Caco-2 (cell line): ENCODE results near the gene ERI2. TPM values are rescaled to one million over a fixed set of nuclear protein-coding genes. Genes with fewer than 3 reads are reported as not detected.

ENCODE experiments used
- BruUV-seq: library from RNA; stranded (reverse); fragments of 400-500 nt; replicated peaks from 2 replicates; lab custom pipeline; 2021; lab: Mats Ljungman, UMichigan
- CTCF ChIA-PET: fragments of 300-600 bp; sonication (Branson Sonifier 250); formaldehyde crosslinking; loops from one replicate; lab custom pipeline; 2022; ENCODE audit warnings: antibody characterized with exemption; lab: Charles Lee
- POLR2A ChIA-PET: fragments of 300-600 bp; sonication (Branson Sonifier 250); formaldehyde crosslinking; loops from one replicate; lab custom pipeline; 2022; ENCODE audit warnings: antibody characterized with exemption; lab: Charles Lee
- DNase-seq, 2 experiments: peaks; one replicate each; pipeline versions ENCODE4 v3.0.0 to v3.0.0-alpha.2; 2020 to 2022
- H3K27me3 ChIP-seq: replicated peaks from 2 replicates; pipeline ENCODE4 v1.6.0; 2011; ENCODE audit warnings: low read length; ENCODE audit not compliant: control insufficient read depth, insufficient read depth
- H3K36me3 ChIP-seq: 2 replicates; pipeline ENCODE4 v1.5.1; 2011; ENCODE audit warnings: low read length; ENCODE audit not compliant: control insufficient read depth, insufficient read depth
- H3K4me1 ChIP-seq: fragments of 250-450 bp; sonication (Bioruptor Pico); 2 replicates; pipeline ENCODE4 v1.5.1; 2020; ENCODE audit warnings: mild to moderate bottlenecking
- H3K4me3 ChIP-seq: 2 replicates; pipeline ENCODE4 v1.5.1; 2011; ENCODE audit warnings: low read depth, mild to moderate bottlenecking, control low read depth, low read length
- H3K9me3 ChIP-seq: fragments of 250-450 bp; sonication (Bioruptor Pico); 2 replicates; pipeline ENCODE4 v1.5.1; 2020; ENCODE audit warnings: mild to moderate bottlenecking, moderate library complexity
- H3K27ac Mint-ChIP-seq: one replicate; pipeline ENCODE4 v1.8.0; 2022; ENCODE audit warnings: mixed read lengths; ENCODE audit not compliant: unreplicated experiment
- H3K27me3 Mint-ChIP-seq: one replicate; pipeline ENCODE4 v1.8.0; 2022; ENCODE audit warnings: mixed read lengths; ENCODE audit not compliant: insufficient read depth, unreplicated experiment
- H3K36me3 Mint-ChIP-seq: one replicate; pipeline ENCODE4 v1.8.0; 2022; ENCODE audit warnings: mild to moderate bottlenecking, mixed read lengths; ENCODE audit not compliant: insufficient read depth, unreplicated experiment
- H3K4me1 Mint-ChIP-seq: one replicate; pipeline ENCODE4 v1.8.0; 2022; ENCODE audit warnings: low read depth, mixed read lengths; ENCODE audit not compliant: unreplicated experiment
- H3K4me3 Mint-ChIP-seq: one replicate; pipeline ENCODE4 v1.8.0; 2022; ENCODE audit warnings: mild to moderate bottlenecking, moderate library complexity, mixed read lengths; ENCODE audit not compliant: unreplicated experiment
- H3K9me3 Mint-ChIP-seq: one replicate; pipeline ENCODE4 v1.8.0; 2022; ENCODE audit warnings: mixed read lengths; ENCODE audit not compliant: unreplicated experiment
- CTCF ChIP-seq, 2 experiments: fragments of 200-600 bp in 1 of 2; IDR thresholded peaks; 1 replicate in 1 of 2; 2 replicates in 1 of 2; pipeline versions ENCODE4 v1.5.1 to v1.8.0; 2011 to 2022; ENCODE audit warnings: antibody characterized with exemption in 1 of 2, control low read depth in 1 of 2, inconsistent platforms in 1 of 2, low read depth in 1 of 2, low read length in 1 of 2, mild to moderate bottlenecking in 1 of 2, moderate library complexity in 1 of 2; ENCODE audit not compliant: insufficient read depth in 1 of 2, severe bottlenecking in 1 of 2, unreplicated experiment in 1 of 2
- intact Hi-C: fragments of 100-400 bp; cut with micrococcal nuclease; formaldehyde crosslinking; loops from one replicate; pipeline ENCODE4 v1.10.0; 2022; ENCODE audit not compliant: unreplicated experiment
- total RNA-seq: library from RNA; stranded (reverse); gene quantifications from 2 replicates; pipeline ENCODE4 v1.2.3, GENCODE V29; 2022

Gene ERI2
- total RNA-seq, 1 experiment from 2014 or later = 24.6 TPM

- CTCF ChIA-PET = no interaction called here
- DNase-seq = no peak
- no peaks in the 10 kb centered on the region for H3K4me1 Mint-ChIP-seq
Observed at GRCh38 chr16:20789130-20789529, 17.1 kb downstream of the ERI2 start.

GRCh38 chr16:20784204-20784603 lies 22.1 kb downstream of the ERI2 start:
- POLR2A ChIA-PET = no interaction called here

More at GRCh38 chr16:20789130-20789529, 17.1 kb downstream of the ERI2 start:
- POLR2A ChIA-PET = no interaction called here
- no peaks in the 10 kb centered on the region for H3K4me1 ChIP-seq
- H3K36me3 Mint-ChIP-seq = no peaks in the 10 kb centered on the region
- no peak overlapping the region for H3K4me3 Mint-ChIP-seq
- no peaks in the 10 kb centered on the region for H3K9me3 Mint-ChIP-seq
- H3K27me3 ChIP-seq = no peaks in the 10 kb centered on the region
- no peak overlapping the region for H3K27ac Mint-ChIP-seq
- TF ChIP-seq CTCF (IDR thresholded peaks at IDR 0.05; ENCODE audit: insufficient read depth in 1 of 2, low read depth in 1 of 2, low read length in 1 of 2, severe bottlenecking in 1 of 2, unreplicated experiment in 1 of 2) = no peak
- H3K36me3 ChIP-seq = no peaks in the 10 kb centered on the region
- intact Hi-C loops = no loop called here
- H3K27me3 Mint-ChIP-seq = no peaks in the 10 kb centered on the region
- BruUV-seq = no TSS peak
- no peaks in the 10 kb centered on the region for H3K9me3 ChIP-seq
- H3K4me3 ChIP-seq = no peak overlapping the region

GRCh38 chr16:20782470-20782869 lies 23.8 kb downstream of the ERI2 start:
- Mint-ChIP-seq H3K27me3 (no peaks in the 10 kb centered on the region), H3K4me1 (no peaks in the 10 kb centered on the region), H3K36me3 (no peaks in the 10 kb centered on the region), H3K4me3 (no peak overlapping the region), H3K9me3 (no peaks in the 10 kb centered on the region), H3K27ac (no peak overlapping the region)
- Histone ChIP-seq H3K27me3 (no peaks in the 10 kb centered on the region), H3K9me3 (no peaks in the 10 kb centered on the region), H3K4me3 (no peak overlapping the region), H3K36me3 (no peaks in the 10 kb centered on the region), H3K4me1 (no peaks in the 10 kb centered on the region)
- TF ChIP-seq CTCF (IDR thresholded peaks at IDR 0.05; ENCODE audit: insufficient read depth in 1 of 2, low read depth in 1 of 2, low read length in 1 of 2, severe bottlenecking in 1 of 2, unreplicated experiment in 1 of 2) = no peak
- POLR2A ChIA-PET = no interaction called here
- no TSS peak for BruUV-seq
- intact Hi-C loops = no loop called here
- DNase-seq = no peak
- CTCF ChIA-PET = no interaction called here

More at GRCh38 chr16:20784204-20784603, 22.1 kb downstream of the ERI2 start:
- CTCF ChIA-PET = no interaction called here
- TF ChIP-seq CTCF (IDR thresholded peaks at IDR 0.05; ENCODE audit: insufficient read depth in 1 of 2, low read depth in 1 of 2, low read length in 1 of 2, severe bottlenecking in 1 of 2, unreplicated experiment in 1 of 2) = no peak
- no peaks in the 10 kb centered on the region for H3K27me3 Mint-ChIP-seq
- H3K4me3 Mint-ChIP-seq = no peak overlapping the region
- H3K4me1 ChIP-seq = no peaks in the 10 kb centered on the region
- H3K4me3 ChIP-seq = no peak overlapping the region
- intact Hi-C loops = no loop called here
- no peaks in the 10 kb centered on the region for H3K36me3 Mint-ChIP-seq
- H3K27ac Mint-ChIP-seq = no peak overlapping the region
- no peaks in the 10 kb centered on the region for H3K4me1 Mint-ChIP-seq
- no peaks in the 10 kb centered on the region for H3K27me3 ChIP-seq
- H3K9me3 ChIP-seq = no peaks in the 10 kb centered on the region
- DNase-seq = no peak
- no TSS peak for BruUV-seq
- H3K9me3 Mint-ChIP-seq = no peaks in the 10 kb centered on the region
- H3K36me3 ChIP-seq = no peaks in the 10 kb centered on the region
